K562 (cell line): ENCODE results near the gene ECSIT. TPM values are rescaled to one million over a fixed set of nuclear protein-coding genes. Genes with fewer than 3 reads are reported as not detected.

Source experiments
- ATAC-seq: fragments of 200-7000 bp; cut with Tn5 transposase; 3 replicates; pipeline ENCODE4 v1.9.1; 2020; ENCODE audit warnings: moderate library complexity
- BruUV-seq: library from RNA; stranded (reverse); fragments of 400-500 nt; replicated peaks from 2 replicates; lab custom pipeline; 2021; lab: Mats Ljungman, UMichigan
- CTCF ChIA-PET: fragments of 300-600 bp; formaldehyde crosslinking; extraction: SDS; loops from one replicate; lab custom pipeline; 2021; ENCODE audit warnings: low intra/inter-chr PET ratio; lab: Yijun Ruan, JAX
- POLR2A ChIA-PET: fragments of 300-600, 350-650 bp; sonication (Branson Sonifier 250); formaldehyde crosslinking; extraction: SDS; loops from one replicate; lab custom pipeline; 2021; ENCODE audit warnings: antibody characterized with exemption, inconsistent platforms; lab: Yijun Ruan, JAX
- DNase-seq, 4 experiments: peaks; one replicate each; pipeline versions ENCODE4 v3.0.0 to v3.0.0-alpha.2; 2011 to 2018; ENCODE audit warnings: low spot score in 3 of 4, mixed read lengths in 3 of 4; ENCODE audit errors: extremely low read depth in 1 of 4
- FAIRE-seq: peaks from 2 replicates; lab custom pipeline; 2011; peaks lifted over from hg19 to GRCh38; lab: Jason Lieb, UNC
- H2AFZ ChIP-seq: 2 replicates; pipeline ENCODE4 v1.6.0; 2011; ENCODE audit warnings: low read depth, low read length, control low read depth, inconsistent platforms
- H3K27ac ChIP-seq: fragments of 200-600 bp; 3 replicates; pipeline ENCODE4 v1.8.0; 2011; ENCODE audit warnings: low read depth, mild to moderate bottlenecking, control low read depth, inconsistent platforms, low read length, moderate library complexity, mixed read lengths; ENCODE audit errors: extremely low read depth
- H3K27me3 ChIP-seq, 2 experiments: fragments of 300-600 bp in 1 of 2; 2 replicates in 1 of 2; 3 replicates in 1 of 2; pipeline versions ENCODE4 v1.6.0 to v1.8.0; 2011; ENCODE audit warnings: inconsistent platforms in 2 of 2, low read length in 2 of 2, mild to moderate bottlenecking in 1 of 2, mixed read lengths in 1 of 2, moderate library complexity in 1 of 2; ENCODE audit not compliant: control insufficient read depth in 2 of 2, insufficient read depth in 2 of 2
- H3K36me3 ChIP-seq: fragments of 300-600 bp; 3 replicates; pipeline ENCODE4 v1.8.0; 2011; ENCODE audit warnings: mild to moderate bottlenecking, low read length, inconsistent platforms; ENCODE audit not compliant: control insufficient read depth, insufficient read depth
- H3K4me1 ChIP-seq, 2 experiments: fragments of 200-600 bp in 1 of 2; replicated peaks in 1 of 2; 2 replicates in 1 of 2; 3 replicates in 1 of 2; pipeline versions ENCODE4 v1.5.1 to v1.8.0; 2011; ENCODE audit warnings: inconsistent platforms in 2 of 2, low read length in 2 of 2, mild to moderate bottlenecking in 1 of 2, mixed read lengths in 1 of 2, moderate library complexity in 1 of 2; ENCODE audit not compliant: control insufficient read depth in 2 of 2, insufficient read depth in 2 of 2
- H3K4me2 ChIP-seq: 2 replicates; pipeline ENCODE4 v1.6.1; 2011; ENCODE audit warnings: low read length, control low read depth, inconsistent platforms, mixed read lengths; ENCODE audit not compliant: insufficient read depth
- H3K4me3 ChIP-seq: fragments of 200-600 bp; sonication (generic), shearing (Covaris generic); 2 replicates; pipeline ENCODE4 v1.5.1; 2016; ENCODE audit warnings: control low read depth, inconsistent platforms
- H3K79me2 ChIP-seq: fragments of 200-600 bp; 3 replicates; pipeline ENCODE4 v1.8.0; 2011; ENCODE audit warnings: low read length, inconsistent platforms; ENCODE audit not compliant: control insufficient read depth, insufficient read depth
- H3K9ac ChIP-seq, 2 experiments: 2 replicates each; pipeline versions ENCODE4 v1.6.0 to v1.6.1; 2011; ENCODE audit warnings: low read depth in 2 of 2, low read length in 2 of 2, control low read depth in 1 of 2, inconsistent platforms in 1 of 2, mild to moderate bottlenecking in 1 of 2, mixed read lengths in 1 of 2; ENCODE audit not compliant: insufficient read depth in 1 of 2
- H3K9me1 ChIP-seq: one replicate; pipeline ENCODE4 v1.6.0; 2011; ENCODE audit warnings: inconsistent platforms, mild to moderate bottlenecking, low read length, moderate library complexity; ENCODE audit not compliant: control insufficient read depth, insufficient read depth
- H3K9me3 ChIP-seq: replicated peaks from 2 replicates; pipeline ENCODE4 v1.5.1; 2011; ENCODE audit warnings: low read depth, low read length, inconsistent platforms; ENCODE audit not compliant: control insufficient read depth, insufficient read depth
- H4K20me1 ChIP-seq: replicated peaks from 2 replicates; pipeline ENCODE4 v1.6.1; 2011; ENCODE audit warnings: low read length, inconsistent platforms, mixed read lengths; ENCODE audit not compliant: control insufficient read depth, insufficient read depth
- HNRNPL ChIP-seq: fragments of 200-400 bp; formaldehyde crosslinking; IDR thresholded peaks from 2 replicates; pipeline ENCODE4 v1.6.1; 2017; ENCODE audit warnings: low read depth, mild to moderate bottlenecking, low read length
- PCBP2 ChIP-seq: fragments of 200-400 bp; formaldehyde crosslinking; IDR thresholded peaks from 2 replicates; pipeline ENCODE4 v1.6.1; 2018; ENCODE audit warnings: low read length, low read depth, mild to moderate bottlenecking, moderate library complexity; ENCODE audit not compliant: poor library complexity, severe bottlenecking
- POU5F1 ChIP-seq: fragments of 150-350 bp; IDR thresholded peaks from 2 replicates; pipeline ENCODE4 v1.6.1; 2014; ENCODE audit warnings: borderline replicate concordance, low read length, low read depth, mild to moderate bottlenecking; ENCODE audit not compliant: partially characterized antibody
- SIN3A ChIP-seq, 2 experiments: fragments of 150-350 bp in 1 of 2; IDR thresholded peaks; 2 replicates each; pipeline ENCODE4 v1.6.1; 2011 to 2016; ENCODE audit warnings: borderline replicate concordance in 2 of 2, low read depth in 2 of 2, low read length in 2 of 2, mild to moderate bottlenecking in 2 of 2, moderate library complexity in 2 of 2; ENCODE audit not compliant: control insufficient read depth in 1 of 2
- WGBS: fragments of 100-300 bp; shearing (Covaris generic); methylation state at CpG from one replicate; pipeline ENCODE4 v1.1.6; 2016; ENCODE audit warnings: low coverage, mixed read lengths; ENCODE audit not compliant: insufficient coverage; ENCODE audit errors: missing lambda C conversion rate; 5-methylcytosine and 5-hydroxymethylcytosine counted together
- in situ Hi-C: fragments of 300-500 bp; cut with MboI; formaldehyde crosslinking; loops from 4 replicates; pipeline ENCODE4 v1.15.0; 2018; ENCODE audit warnings: inconsistent platforms, mixed read lengths
- intact Hi-C: fragments of 100-400 bp; cut with micrococcal nuclease; formaldehyde crosslinking; loops from 2 replicates; pipeline ENCODE4 v1.14.2; 2022
- polyA plus RNA-seq, 8 experiments: library from polyadenylated mRNA; depleted of rRNA in 4 of 8; stranded (reverse) in 5 of 8; unstranded in 3 of 8; fragments of >200 nt; fragmentation: Nextera tagmentation in 2 of 8; fragmentation: Illumina TruSeq in 1 of 8; extraction: Ambion mirVana in 2 of 8; extraction: Trizol in 1 of 8; gene quantifications; 2 replicates each; pipeline versions ENCODE4 v1.2.1 to v1.2.3, GENCODE V29; 2011 to 2014; ENCODE audit warnings: inconsistent platforms in 1 of 8, missing spikeins in 1 of 8
- total RNA-seq, 7 experiments: library from RNA; depleted of rRNA in 6 of 7; stranded (reverse); fragments of >200 nt in 6 of 7; fragmentation: Illumina TruSeq in 2 of 7; extraction: Trizol in 2 of 7; gene quantifications; 2 replicates each; pipeline versions ENCODE4 v1.2.1 to v1.2.3, GENCODE V29; 2011 to 2021; ENCODE audit warnings: low replicate concordance in 1 of 7

Gene ECSIT
- total and polyA plus RNA-seq, 9 of the 15 experiments (the other 6 are each of a cell fraction or from before 2014, with no cell fraction given), result 1.1 to 82.5 (median 43.9) TPM

GRCh38 chr19:11549386-11549953, 20.5 kb upstream of the ECSIT start:
- H3K79me2 ChIP-seq, result no peaks in the 10 kb centered on the region
- H4K20me1 ChIP-seq, result no peaks in the 10 kb centered on the region
- TF ChIP-seq SIN3A (IDR thresholded peaks at IDR 0.05; ENCODE audit: borderline replicate concordance in 2 of 2, control insufficient read depth in 1 of 2, low read depth in 2 of 2, low read length in 2 of 2) (no peak), PCBP2 (no peak), HNRNPL (0 out of 2 replicates have a peak, but pooled peaks have one; percentile 23), POU5F1 (no peak)
- intact Hi-C loops (no loop called here), in situ Hi-C loops (no loop called here)
- ChIA-PET CTCF (no interaction called here), POLR2A (interaction anchor here (0.6 to 0.8 kb wide), 2 partner anchors 9 to 44 kb away, joined by 3 to 4 read pairs; partner anchors contain the start of genes ELOF1 and ZNF653)
- WGBS, result 82% methylated on average over 21 of the region's 24 CpGs
- peaks cover 3% of the 10 kb centered on the region for H3K9me1 ChIP-seq
- no peak for DNase-seq
- no peak for FAIRE-seq
- no TSS peak for BruUV-seq
- peaks cover 28% of the 10 kb centered on the region; the same call in 1 of the 3 replicates for H3K36me3 ChIP-seq
- peaks cover 0 to 31% of the 10 kb centered on the region in 2 experiments; a peak in 2 of 5 replicates for H3K4me1 ChIP-seq
- no peaks in the 10 kb centered on the region for H3K9me3 ChIP-seq
- H3K4me2 ChIP-seq, result no peak overlapping the region
- H3K27ac ChIP-seq, result no peak overlapping the region
- no peak for ATAC-seq
- no peak overlapping the region for H2AFZ ChIP-seq
- H3K27me3 ChIP-seq, result no peaks in the 10 kb centered on the region
- H3K4me3 ChIP-seq, result no peak overlapping the region
- no peak overlapping the region for H3K9ac ChIP-seq
